B cell (primary cell): ENCODE data around the gene ADCY1. TPM values are rescaled to one million over a fixed set of nuclear protein-coding genes. Genes with fewer than 3 reads are reported as not detected.

ENCODE experiments used
- ATAC-seq: fragments of 200-7000 bp; cut with Tn5 transposase; one replicate; pipeline ENCODE4 v1.10.0; 2021; ENCODE audit warnings: low read depth, mild to moderate bottlenecking, moderate number of reproducible peaks, moderate library complexity
- CTCF ChIA-PET: fragments of 350-600 bp; sonication (Branson Sonifier 250); formaldehyde crosslinking; loops from one replicate; lab custom pipeline; 2021; ENCODE audit warnings: antibody characterized with exemption, inconsistent platforms; lab: Charles Lee
- POLR2A ChIA-PET: fragments of 350-600 bp; sonication (Branson Sonifier 250); formaldehyde crosslinking; loops from one replicate; lab custom pipeline; 2021; ENCODE audit warnings: antibody characterized with exemption; lab: Charles Lee
- DNase-seq: peaks from one replicate; pipeline ENCODE4 v3.0.0; 2013
- H2AFZ ChIP-seq: 2 replicates; pipeline ENCODE4 v1.6.1; 2012; ENCODE audit warnings: mild to moderate bottlenecking, low read depth, low read length; ENCODE audit not compliant: insufficient read depth, poor library complexity, severe bottlenecking
- H3K27ac ChIP-seq, 2 donors: 1 replicate in 1 of 2; 2 replicates in 1 of 2; pipeline ENCODE4 v1.5.1; 2012 to 2013; ENCODE audit warnings: low read length in 2 of 2, mild to moderate bottlenecking in 2 of 2, moderate library complexity in 1 of 2
- H3K27me3 ChIP-seq, 4 experiments: fragments of 200-600 bp in 1 of 4; sonication (generic) in 1 of 4; replicated peaks in 1 of 4; 1 replicate in 2 of 4; 2 replicates in 2 of 4; pipeline versions ENCODE4 v1.6.1 to v1.7.0; 2013 to 2016; ENCODE audit warnings: low read length in 3 of 4, mild to moderate bottlenecking in 2 of 4, mixed read lengths in 1 of 4, moderate library complexity in 1 of 4; ENCODE audit not compliant: insufficient read depth in 4 of 4, control insufficient read depth in 3 of 4; ENCODE audit errors: control extremely low read depth in 1 of 4
- H3K36me3 ChIP-seq, 2 experiments: replicated peaks in 1 of 2; 1 replicate in 1 of 2; 2 replicates in 1 of 2; pipeline versions ENCODE4 v1.6.1 to v1.7.1; 2013; ENCODE audit warnings: low read length in 1 of 2; ENCODE audit not compliant: insufficient read depth in 2 of 2, control insufficient read depth in 1 of 2; ENCODE audit errors: control extremely low read depth in 1 of 2, extremely low read depth in 1 of 2
- H3K4me1 ChIP-seq, 2 donors: fragments of 200-600 bp in 1 of 2; sonication (generic) in 1 of 2; 1 replicate in 1 of 2; 2 replicates in 1 of 2; pipeline versions ENCODE4 v1.5.1 to v1.6.1; 2013 to 2017; ENCODE audit warnings: low read length in 2 of 2; ENCODE audit not compliant: control insufficient read depth in 2 of 2, insufficient read depth in 2 of 2
- H3K4me2 ChIP-seq: replicated peaks from 2 replicates; pipeline ENCODE3; 2012; ENCODE audit warnings: mild to moderate bottlenecking, low read depth, low read length; ENCODE audit not compliant: poor library complexity, severe bottlenecking
- H3K4me3 ChIP-seq, 5 experiments: fragments of 200-600 bp in 1 of 5; sonication (generic) in 1 of 5; 1 replicate in 3 of 5; 2 replicates in 2 of 5; pipeline versions ENCODE4 v1.5.1 to v1.7.0; 2011 to 2016; ENCODE audit warnings: low read length in 4 of 5, mild to moderate bottlenecking in 4 of 5, low read depth in 2 of 5, control low read depth in 1 of 5, moderate library complexity in 1 of 5; ENCODE audit not compliant: insufficient read depth in 1 of 5; ENCODE audit errors: control extremely low read depth in 1 of 5, extremely low read depth in 1 of 5
- H3K79me2 ChIP-seq: fragments of 200-600 bp; sonication (generic); one replicate; pipeline ENCODE4 v1.6.0; 2016; ENCODE audit warnings: low read length; ENCODE audit not compliant: control insufficient read depth, insufficient read depth
- H3K9ac ChIP-seq: fragments of 200-600 bp; sonication (generic); 2 replicates; pipeline ENCODE4 v1.6.1; 2017; ENCODE audit warnings: mild to moderate bottlenecking, low read length, moderate library complexity
- H3K9me3 ChIP-seq, 3 donors: one replicate each; pipeline versions ENCODE4 v1.6.1 to v1.7.1; 2013; ENCODE audit warnings: low read length in 2 of 3; ENCODE audit not compliant: control insufficient read depth in 2 of 3, insufficient read depth in 1 of 3; ENCODE audit errors: control extremely low read depth in 1 of 3
- H4K20me1 ChIP-seq: 2 replicates; pipeline ENCODE4 v1.6.0; 2012; ENCODE audit warnings: mild to moderate bottlenecking, low read length; ENCODE audit not compliant: insufficient read depth, control insufficient read depth, poor library complexity, severe bottlenecking
- H3K27ac Mint-ChIP-seq: one replicate; pipeline ENCODE4 v1.8.0; 2021; ENCODE audit warnings: mixed read lengths
- H3K27me3 Mint-ChIP-seq: one replicate; pipeline ENCODE4 v1.8.0; 2021; ENCODE audit warnings: mixed read lengths
- H3K4me1 Mint-ChIP-seq: one replicate; pipeline ENCODE4 v1.8.0; 2021; ENCODE audit warnings: mixed read lengths
- H3K4me3 Mint-ChIP-seq: one replicate; pipeline ENCODE4 v1.8.0; 2021; ENCODE audit warnings: mixed read lengths
- H3K9me3 Mint-ChIP-seq: one replicate; pipeline ENCODE4 v1.8.0; 2022; ENCODE audit warnings: mixed read lengths; ENCODE audit not compliant: insufficient read depth
- CTCF ChIP-seq: fragments of 200-600 bp; IDR thresholded peaks from one replicate; pipeline ENCODE4 v1.8.0; 2022; ENCODE audit warnings: antibody characterized with exemption, mild to moderate bottlenecking
- EZH2 ChIP-seq: IDR thresholded peaks from 2 replicates; pipeline ENCODE4 v1.6.1; 2012; ENCODE audit warnings: borderline replicate concordance, low read depth, mild to moderate bottlenecking, moderate library complexity, low read length; ENCODE audit not compliant: insufficient read depth, poor library complexity, severe bottlenecking
- WGBS: methylation state at CpG from one replicate; pipeline ENCODE4 v1.1.5; 2013; ENCODE audit warnings: missing lambda C conversion rate; ENCODE audit not compliant: insufficient coverage; 5-methylcytosine and 5-hydroxymethylcytosine counted together
- intact Hi-C: fragments of 100-400 bp; cut with micrococcal nuclease; formaldehyde crosslinking; loops from one replicate; pipeline ENCODE4 v1.10.0; 2022
- polyA plus RNA-seq: library from polyadenylated mRNA; depleted of rRNA; stranded (reverse); fragments of >200 nt; gene quantifications from 2 replicates; pipeline ENCODE4 v1.2.3, GENCODE V29; 2012
- total RNA-seq, 2 donors: library from RNA; stranded (reverse); fragments of 120-200 nt in 1 of 2; gene quantifications; 1 replicate in 1 of 2; 2 replicates in 1 of 2; pipeline versions ENCODE4 v1.2.3 to v1.2.4, GENCODE V29; 2013 to 2022

Gene ADCY1
- total and polyA plus RNA-seq, 2 donors (not counting 1 experiment from before 2014, with no cell fraction given): 0.05 to 0.12 TPM

GRCh38 chr7:45704683-45705016 lies 130.5 kb downstream of the ADCY1 start:
- H3K27ac Mint-ChIP-seq: no peak overlapping the region
- Histone ChIP-seq H3K36me3 (no peaks in the 10 kb centered on the region), H3K27me3 (peaks cover 0 to 5% (median 0%) of the 10 kb centered on the region in 4 experiments), H3K79me2 (no peaks in the 10 kb centered on the region), H2AFZ (no peak overlapping the region), H3K9ac (no peak overlapping the region), H4K20me1 (no peaks in the 10 kb centered on the region), H3K4me1 (no peaks in the 10 kb centered on the region), H3K27ac (no peak overlapping the region), H3K4me2 (no peak overlapping the region), H3K9me3 (no peaks in the 10 kb centered on the region), H3K4me3 (no peak overlapping the region)
- no peak overlapping the region for H3K4me3 Mint-ChIP-seq
- CTCF ChIA-PET: no interaction called here
- TF ChIP-seq CTCF (no peak), EZH2 (no peak)
- POLR2A ChIA-PET: no interaction called here
- H3K9me3 Mint-ChIP-seq: no peaks in the 10 kb centered on the region
- intact Hi-C loops: no loop called here
- no peak for ATAC-seq
- no peaks in the 10 kb centered on the region for H3K4me1 Mint-ChIP-seq
- peaks cover 8% of the 10 kb centered on the region for H3K27me3 Mint-ChIP-seq
- 78% methylated on average over 2 of the region's 3 CpGs for WGBS
- DNase-seq: no peak

GRCh38 chr7:45708046-45708950 lies 134.1 kb downstream of the ADCY1 start:
- no peaks in the 10 kb centered on the region for H4K20me1 ChIP-seq
- Mint-ChIP-seq H3K4me1 (no peaks in the 10 kb centered on the region), H3K27me3 (peaks cover 4% of the 10 kb centered on the region), H3K9me3 (no peaks in the 10 kb centered on the region), H3K27ac (no peak overlapping the region), H3K4me3 (no peak overlapping the region)
- no peaks in the 10 kb centered on the region for H3K4me1 ChIP-seq
- no peak overlapping the region for H3K27ac ChIP-seq
- ChIA-PET POLR2A (no interaction called here), CTCF (interaction anchor here (1.4 kb wide), 1 partner anchor 50 kb away, joined by 3 read pairs; no protein-coding TSS in a partner anchor)
- no peak overlapping the region for H2AFZ ChIP-seq
- H3K9me3 ChIP-seq: no peaks in the 10 kb centered on the region
- no peak overlapping the region for H3K9ac ChIP-seq
- H3K27me3 ChIP-seq: no peaks in the 10 kb centered on the region
- WGBS: 92% methylated on average over 10 of the region's 14 CpGs
- DNase-seq (no peak), ATAC-seq (no peak)
- no peak overlapping the region for H3K4me3 ChIP-seq
- TF ChIP-seq EZH2: no peak
- no peak for TF ChIP-seq CTCF
- no peaks in the 10 kb centered on the region for H3K79me2 ChIP-seq
- H3K4me2 ChIP-seq: no peak overlapping the region
- intact Hi-C loops: no loop called here
- no peaks in the 10 kb centered on the region for H3K36me3 ChIP-seq
